HG02870 (cell line): Measurements from ENCODE around the gene ZFAND6.
A peak's percentile ranks its signal among the peaks of the same experiment; 100 is the strongest.
"Not testable (repeated sequence)": the region's sequence is repeated elsewhere in the genome, so short reads cannot be mapped to it uniquely, and the experiment has no call there.

Experiments
- ATAC-seq: cut with Tn5 transposase; IDR thresholded peaks from one replicate; pipeline ENCODE4 v1.9.1; 2021; ENCODE audit warnings: mild to moderate bottlenecking, moderate library complexity; ENCODE audit not compliant: unreplicated experiment

ZFAND6 gene

GRCh38 chr15:80058851-80059785 is at the start of gene ZFAND6:
Gene ZFAND6 (plus strand): TSS chr15:80059676. CDS start chr15:80120345, 60,669 bp downstream.
- ATAC-seq: peak; percentile 79

GRCh38 chr15:80010131-80010673 is 49.3 kb upstream of the ZFAND6 start:
- no peak for ATAC-seq

- peak; percentile 56 for ATAC-seq
These were observed 48.4 kb upstream of the ZFAND6 start for GRCh38 chr15:80011041-80011523.

GRCh38 chr15:80011596-80011995 is 47.9 kb upstream of the ZFAND6 start:
- ATAC-seq: no peak

- no peak for ATAC-seq
These were observed 47.3 kb upstream of the ZFAND6 start for GRCh38 chr15:80012060-80012726.

- ATAC-seq: not testable (repeated sequence)
These were observed 45.3 kb upstream of the ZFAND6 start for GRCh38 chr15:80014186-80014585.

GRCh38 chr15:80015156-80015555 is 44.3 kb upstream of the ZFAND6 start:
- no peak for ATAC-seq

GRCh38 chr15:80016506-80016905 is 43.0 kb upstream of the ZFAND6 start:
- not testable (repeated sequence) for ATAC-seq

- ATAC-seq: not testable (repeated sequence)
These were observed 42.3 kb upstream of the ZFAND6 start for GRCh38 chr15:80017139-80017538.

- no peak for ATAC-seq
These were observed 40.2 kb upstream of the ZFAND6 start for GRCh38 chr15:80019168-80019745.

- not testable (repeated sequence) for ATAC-seq
These were observed 39.3 kb upstream of the ZFAND6 start for GRCh38 chr15:80020149-80020548.

GRCh38 chr15:80020731-80021130 is 38.7 kb upstream of the ZFAND6 start:
- no peak for ATAC-seq

GRCh38 chr15:80026310-80026709 is 33.2 kb upstream of the ZFAND6 start:
- no peak for ATAC-seq

GRCh38 chr15:80026754-80027153 is 32.7 kb upstream of the ZFAND6 start:
- ATAC-seq: no peak

GRCh38 chr15:80028937-80029336 is 30.5 kb upstream of the ZFAND6 start:
- no peak for ATAC-seq

GRCh38 chr15:80031841-80032240 is 27.6 kb upstream of the ZFAND6 start:
- ATAC-seq: no peak

GRCh38 chr15:80034629-80035028 is 24.8 kb upstream of the ZFAND6 start:
- no peak for ATAC-seq

- ATAC-seq: no peak
These were observed 23.4 kb upstream of the ZFAND6 start for GRCh38 chr15:80036071-80036470.

- ATAC-seq: no peak
These were observed 17.8 kb upstream of the ZFAND6 start for GRCh38 chr15:80041494-80042253.

- no peak for ATAC-seq
These were observed 16.9 kb upstream of the ZFAND6 start for GRCh38 chr15:80042568-80042967.
